Smooth muscle cell of bladder (primary cell): ENCODE data around the gene RTL10. TPM values are rescaled to one million over a fixed set of nuclear protein-coding genes. Genes with fewer than 3 reads are reported as not detected.

ENCODE experiments used
- total RNA-seq: library from RNA; depleted of rRNA; stranded (reverse); fragments of >200 nt; gene quantifications from 2 replicates; pipeline ENCODE4 v1.2.3, GENCODE V29; 2014

Gene RTL10
- 5.7 and 8.0 TPM in 2 replicates for total RNA-seq

GRCh38 chr22:19854778-19855503 lies at the start of gene RTL10, which contains the start of gene GNB1L:
Gene RTL10 (minus strand): TSS chr22:19854874. CDS start chr22:19852261, 2,613 bp downstream.
Gene GNB1L (minus strand): TSS chr22:19854874. CDS start chr22:19821355, 33,519 bp downstream.

Other genes with a start within 250 kb of the RTL10 start
- 10.0 and 22.6 TPM in 2 replicates for gene SEPTIN5, start 140.4 kb downstream of the RTL10 start, total RNA-seq
- gene GP1BB, start 131.3 kb downstream of the RTL10 start, total RNA-seq = 1.00 and 1.5 TPM in 2 replicates
- gene TBX1, start 94.1 kb downstream of the RTL10 start, total RNA-seq = not detected in 2 replicates
- 4.4 and 5.2 TPM in 2 replicates for gene GNB1L, start within 50 bp of the RTL10 start, total RNA-seq
- 237 and 344 TPM in 2 replicates for gene COMT, start 86.9 kb upstream of the RTL10 start, total RNA-seq
- 18.5 and 21.9 TPM in 2 replicates for gene TXNRD2, start 86.9 kb upstream of the RTL10 start, total RNA-seq
- gene ARVCF, start 161.9 kb upstream of the RTL10 start, total RNA-seq = 4.1 and 4.8 TPM in 2 replicates
- 42.0 and 49.8 TPM in 2 replicates for gene TANGO2, start 166.2 kb upstream of the RTL10 start, total RNA-seq
- gene DGCR8, start 225.4 kb upstream of the RTL10 start, total RNA-seq = 26.0 and 29.5 TPM in 2 replicates